Stimulated activated CD8-positive, alpha-beta memory T cell treated with anti-CD3 and anti-CD28 coated beads, Interleukin-4, amount 100 ng/mL, for 1 hour (primary cell): ENCODE results near the gene TRAF5.
"Not testable (repeated sequence)": the region's sequence is repeated elsewhere in the genome, so short reads cannot be mapped to it uniquely, and the experiment has no call there.

ENCODE experiments used
- DNase-seq, 2 donors: peaks; one replicate each; pipeline ENCODE4 v3.0.0-alpha.2; 2020; ENCODE audit warnings: low read depth in 2 of 2, low spot score in 1 of 2

The TRAF5 gene, protein sequence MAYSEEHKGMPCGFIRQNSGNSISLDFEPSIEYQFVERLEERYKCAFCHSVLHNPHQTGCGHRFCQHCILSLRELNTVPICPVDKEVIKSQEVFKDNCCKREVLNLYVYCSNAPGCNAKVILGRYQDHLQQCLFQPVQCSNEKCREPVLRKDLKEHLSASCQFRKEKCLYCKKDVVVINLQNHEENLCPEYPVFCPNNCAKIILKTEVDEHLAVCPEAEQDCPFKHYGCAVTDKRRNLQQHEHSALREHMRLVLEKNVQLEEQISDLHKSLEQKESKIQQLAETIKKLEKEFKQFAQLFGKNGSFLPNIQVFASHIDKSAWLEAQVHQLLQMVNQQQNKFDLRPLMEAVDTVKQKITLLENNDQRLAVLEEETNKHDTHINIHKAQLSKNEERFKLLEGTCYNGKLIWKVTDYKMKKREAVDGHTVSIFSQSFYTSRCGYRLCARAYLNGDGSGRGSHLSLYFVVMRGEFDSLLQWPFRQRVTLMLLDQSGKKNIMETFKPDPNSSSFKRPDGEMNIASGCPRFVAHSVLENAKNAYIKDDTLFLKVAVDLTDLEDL

DNA sequence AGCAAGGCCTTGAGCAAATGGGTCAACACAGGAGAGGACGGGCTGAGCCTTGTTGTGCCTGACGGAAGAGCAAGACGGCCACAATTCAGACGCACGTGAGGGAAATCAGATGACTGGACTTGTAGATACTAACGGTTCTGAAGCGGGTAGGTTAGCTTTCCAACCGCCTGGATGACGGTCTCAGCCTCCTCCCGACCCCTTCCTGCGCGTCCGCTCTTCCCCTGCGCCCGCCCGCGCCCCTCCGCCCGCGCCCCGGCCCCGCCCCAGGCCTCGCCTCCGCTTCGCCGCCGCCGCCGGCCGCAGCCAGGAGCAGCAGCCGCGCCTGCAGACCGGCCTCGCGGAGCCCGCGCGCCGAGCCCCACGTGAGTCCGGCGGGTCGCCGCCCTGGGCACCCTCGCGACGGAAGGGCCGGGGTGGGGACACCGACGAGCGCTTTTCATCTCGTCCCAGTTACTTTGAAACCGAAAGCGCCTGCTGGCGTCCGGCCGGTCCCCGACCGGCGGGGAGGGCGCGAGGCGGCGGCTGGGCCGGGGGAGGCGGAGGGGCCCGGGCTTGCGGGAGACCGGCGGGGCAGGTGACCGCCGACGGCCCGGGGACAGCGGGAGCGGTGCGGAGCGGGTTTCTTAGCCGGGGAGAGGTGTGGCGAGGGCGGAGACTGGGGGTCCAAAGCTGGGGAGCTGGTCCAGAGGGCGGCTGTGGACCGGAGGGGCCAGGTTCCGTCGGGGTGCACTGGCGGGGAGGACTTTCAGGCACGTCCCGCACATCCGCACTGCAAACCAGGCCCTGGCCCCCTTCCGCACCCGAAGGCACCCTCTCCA, at the start of gene TRAF5:
TRAF5 (plus strand) TSS at position 306 of the 818 bp plus-strand sequence. CDS start 26,407 bp downstream, outside the sequence.
- no peak for DNase-seq

DNA sequence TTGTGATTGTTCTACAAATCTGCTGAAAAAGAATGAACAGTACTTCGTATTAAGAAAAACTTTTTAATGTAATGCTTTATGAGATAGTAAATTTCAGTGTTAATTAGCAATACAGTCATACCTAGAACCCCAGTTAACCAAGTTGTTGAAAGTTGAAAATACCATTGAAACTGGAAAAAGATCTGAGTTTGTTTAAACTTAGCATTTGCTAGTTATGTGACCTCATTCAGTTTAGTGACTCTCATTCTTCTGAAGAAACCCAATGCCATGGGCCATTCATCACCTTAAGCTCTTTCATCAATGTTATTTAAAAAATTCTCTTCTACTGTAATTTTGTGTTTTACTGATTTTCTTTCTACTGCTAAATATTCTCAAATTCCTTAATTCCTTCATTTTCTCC, 47.3 kb upstream of the TRAF5 start:
- no peak for DNase-seq

GRCh38 chr1:211280910-211281309, 45.7 kb upstream of the TRAF5 start:
- no peak for DNase-seq

GRCh38 chr1:211281320-211282022, 45.2 kb upstream of the TRAF5 start:
- no peak for DNase-seq

DNA sequence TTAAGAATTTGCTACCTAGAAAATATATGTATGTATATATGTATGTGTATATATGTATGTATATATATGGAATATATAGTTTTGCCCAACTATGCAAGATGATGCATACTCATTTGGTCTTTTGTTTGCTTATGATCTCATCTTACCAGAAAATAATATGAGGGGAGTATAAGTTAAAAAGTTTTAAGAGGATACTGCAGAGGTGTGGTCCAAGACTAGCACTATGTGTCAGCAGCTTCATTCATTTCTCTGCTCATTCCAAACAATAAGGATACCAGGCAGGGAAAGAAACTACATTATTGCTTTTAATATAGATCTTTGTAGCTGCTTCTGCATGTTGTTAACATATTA, 44.6 kb upstream of the TRAF5 start:
- DNase-seq: no peak

- no peak for DNase-seq
Measured at GRCh38 chr1:211285196-211285595, 41.4 kb upstream of the TRAF5 start.

GRCh38 chr1:211287218-211287617, 39.4 kb upstream of the TRAF5 start:
- DNase-seq: no peak

- DNase-seq: no peak
Measured at GRCh38 chr1:211292411-211292810, 34.2 kb upstream of the TRAF5 start.

DNA sequence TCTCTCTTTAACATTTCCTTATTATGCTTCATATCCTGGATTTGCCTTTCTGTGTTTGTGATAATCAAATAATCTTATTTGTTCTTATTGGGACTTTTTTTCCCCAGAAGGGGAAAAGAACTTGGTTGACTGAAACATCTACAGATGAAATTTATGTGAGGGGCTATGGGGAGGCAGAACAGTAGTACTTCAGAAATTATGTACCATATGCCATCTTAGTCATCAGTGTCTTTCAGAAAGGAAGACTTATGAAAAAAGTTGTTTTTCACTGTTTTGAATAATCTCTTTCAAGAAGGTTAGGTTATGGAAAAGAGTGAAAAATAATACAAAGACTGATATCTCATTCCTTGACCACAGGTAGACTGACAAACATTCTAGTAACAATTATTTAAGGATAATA, 30.2 kb upstream of the TRAF5 start:
- DNase-seq: no peak

DNA sequence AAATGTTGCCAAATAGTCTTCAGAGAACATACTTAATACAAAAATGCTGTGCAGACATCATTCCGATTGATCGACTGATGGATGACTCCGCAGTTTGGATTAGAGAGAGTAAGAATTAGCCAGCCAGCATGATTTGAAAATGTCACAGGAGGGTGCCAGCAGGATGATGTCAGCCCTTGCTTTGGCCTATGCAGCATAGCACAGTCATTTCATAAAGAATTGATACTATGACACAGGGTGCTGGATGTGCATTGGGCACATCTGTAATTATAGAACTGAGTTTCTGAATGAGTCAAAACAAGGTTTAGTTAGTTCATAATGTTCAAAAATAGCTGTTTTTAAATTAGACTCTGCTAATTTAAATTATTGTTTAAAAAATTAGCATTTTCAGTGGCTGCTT, 21.6 kb upstream of the TRAF5 start:
- no peak for DNase-seq

- no peak for DNase-seq
Measured at GRCh38 chr1:211309617-211310016, 17.0 kb upstream of the TRAF5 start.

DNA sequence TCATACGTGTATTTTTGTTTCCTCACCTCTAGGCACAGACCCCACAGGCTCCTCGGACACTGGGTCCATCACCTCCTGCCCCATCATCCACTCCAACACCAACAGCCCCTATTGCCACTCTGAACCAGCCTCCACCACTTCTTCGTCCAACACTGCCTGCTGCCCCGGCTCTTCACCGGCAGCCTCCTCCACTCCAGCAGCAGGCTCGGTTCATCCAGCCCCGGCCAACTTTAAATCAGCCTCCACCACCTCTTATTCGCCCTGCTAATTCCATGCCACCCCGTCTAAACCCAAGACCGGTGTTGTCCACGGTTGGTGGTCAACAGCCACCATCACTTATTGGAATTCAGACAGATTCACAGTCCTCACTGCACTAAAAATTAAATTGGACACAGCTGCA, 13.2 kb upstream of the TRAF5 start:
- no peak for DNase-seq

- no peak for DNase-seq
Measured at GRCh38 chr1:211318576-211319280, 7.9 kb upstream of the TRAF5 start.

DNA sequence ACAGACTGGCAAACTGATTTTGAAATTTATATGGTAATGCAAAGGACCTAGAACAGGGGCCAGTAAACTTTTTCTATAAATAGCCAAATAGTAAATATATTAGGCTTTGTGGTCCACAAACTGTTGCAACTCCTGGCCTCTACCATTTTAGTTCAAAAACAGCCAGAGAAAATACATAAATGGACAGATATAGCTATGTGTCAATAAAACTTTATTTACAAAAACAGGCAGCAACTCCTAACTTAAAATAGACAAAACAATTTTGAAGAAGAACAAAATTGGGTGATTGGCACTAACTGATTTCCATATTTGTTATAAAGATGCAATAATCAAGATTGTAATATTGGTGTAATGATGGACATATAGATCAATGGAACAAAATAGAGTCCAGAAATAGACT, 6.7 kb upstream of the TRAF5 start:
- DNase-seq: no peak

GRCh38 chr1:211320980-211321379, 5.7 kb upstream of the TRAF5 start:
- DNase-seq: no peak

DNA sequence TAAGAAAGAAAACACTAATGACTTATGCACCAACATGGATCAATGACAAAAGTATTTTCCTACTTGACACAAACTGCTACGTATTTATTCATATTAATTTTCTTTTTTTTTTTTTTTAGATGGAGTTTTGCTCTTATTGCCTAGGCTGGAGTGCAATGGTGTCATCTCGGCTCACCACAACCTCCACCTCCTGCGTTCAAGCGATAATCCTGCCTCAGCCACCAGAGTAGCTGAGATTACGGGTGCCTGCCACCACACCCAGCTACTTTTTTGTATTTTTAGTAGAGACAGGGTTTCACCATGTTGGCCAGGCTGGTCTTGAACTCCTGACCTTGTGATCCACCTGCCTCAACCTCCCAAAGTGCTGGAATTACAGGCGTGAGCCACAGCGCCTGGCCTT, 5.0 kb upstream of the TRAF5 start:
- not testable (repeated sequence) for DNase-seq

GRCh38 chr1:211323156-211324063, 3.2 kb upstream of the TRAF5 start:
- peak in 1 of 2 donors; percentile 51 for DNase-seq

GRCh38 chr1:211324992-211325775, 1.4 kb upstream of the TRAF5 start:
- DNase-seq: no peak

GRCh38 chr1:211326140-211326527, 499 bp upstream of the TRAF5 start:
- DNase-seq: no peak
